GM12878 (cell line): ENCODE results near the gene KCNN3. TPM values are rescaled to one million over a fixed set of nuclear protein-coding genes. Genes with fewer than 3 reads are reported as not detected.

Experiments
- ATAC-seq: fragments of 200-7000 bp; cut with Tn5 transposase; 3 replicates; pipeline ENCODE4 v1.9.1; 2020; ENCODE audit warnings: mild to moderate bottlenecking, moderate library complexity
- BruUV-seq: library from RNA; stranded (reverse); fragments of 400-500 nt; replicated peaks from 2 replicates; lab custom pipeline; 2021; lab: Mats Ljungman, UMichigan
- CTCF ChIA-PET: fragments of 300-600 bp; sonication (Branson Sonifier 250); formaldehyde crosslinking; extraction: SDS; loops from one replicate; lab custom pipeline; 2021; ENCODE audit warnings: inconsistent platforms; lab: Yijun Ruan, JAX
- POLR2A ChIA-PET: fragments of 350-600 bp; formaldehyde crosslinking; extraction: SDS; loops from one replicate; lab custom pipeline; 2021; ENCODE audit warnings: inconsistent platforms; lab: Charles Lee
- RAD21 ChIA-PET: fragments of 300-600 bp; sonication (Branson Sonifier 250); formaldehyde crosslinking; loops from one replicate; lab custom pipeline; 2023; ENCODE audit warnings: antibody characterized with exemption; ENCODE audit not compliant: unreplicated experiment; lab: Charles Lee
- SMC1A ChIA-PET: fragments of 300-600 bp; sonication (Branson Sonifier 250); formaldehyde crosslinking; loops from one replicate; lab custom pipeline; 2023; ENCODE audit not compliant: unreplicated experiment, uncharacterized antibody; lab: Charles Lee
- DNase-seq: peaks from one replicate; pipeline ENCODE4 v3.0.0-alpha.2; 2011; ENCODE audit warnings: low read depth, low spot score
- FAIRE-seq: peaks from 3 replicates; lab custom pipeline; 2011; peaks lifted over from hg19 to GRCh38; lab: Jason Lieb, UNC
- H2AFZ ChIP-seq: 2 replicates; pipeline ENCODE4 v1.6.0; 2011; ENCODE audit warnings: low read depth, low read length, control low read depth; ENCODE audit not compliant: control insufficient read depth
- H3K27ac ChIP-seq: 2 replicates; pipeline ENCODE4 v1.5.1; 2011; ENCODE audit warnings: control low read depth; ENCODE audit not compliant: control insufficient read depth, insufficient read depth
- H3K27me3 ChIP-seq, 2 experiments: replicated peaks in 1 of 2; 2 replicates each; pipeline versions ENCODE4 v1.6.0 to v1.6.1; 2011; ENCODE audit warnings: low read length in 1 of 2; ENCODE audit not compliant: control insufficient read depth in 2 of 2, insufficient read depth in 2 of 2
- H3K36me3 ChIP-seq, 2 experiments: 2 replicates each; pipeline ENCODE4 v1.5.1; 2011; ENCODE audit warnings: low read length in 1 of 2; ENCODE audit not compliant: control insufficient read depth in 2 of 2, insufficient read depth in 2 of 2
- H3K4me1 ChIP-seq: 2 replicates; pipeline ENCODE4 v1.6.1; 2011; ENCODE audit warnings: mild to moderate bottlenecking, low read length, moderate library complexity, mixed read lengths; ENCODE audit not compliant: control insufficient read depth, insufficient read depth
- H3K4me2 ChIP-seq: 2 replicates; pipeline ENCODE4 v1.6.0; 2011; ENCODE audit warnings: control low read depth; ENCODE audit not compliant: control insufficient read depth, insufficient read depth
- H3K4me3 ChIP-seq: fragments of 200-600 bp; sonication (generic); 2 replicates; pipeline ENCODE4 v1.5.1; 2016
- H3K79me2 ChIP-seq: 2 replicates; pipeline ENCODE4 v1.6.0; 2011; ENCODE audit warnings: low read length; ENCODE audit not compliant: control insufficient read depth, insufficient read depth
- H3K9ac ChIP-seq: 2 replicates; pipeline ENCODE4 v1.8.0; 2011; ENCODE audit warnings: low read length, control low read depth, mixed read lengths; ENCODE audit not compliant: control insufficient read depth, insufficient read depth
- H3K9me3 ChIP-seq: replicated peaks from 3 replicates; pipeline ENCODE4 v1.5.1; 2011; ENCODE audit warnings: mild to moderate bottlenecking, low read length; ENCODE audit not compliant: control insufficient read depth, insufficient read depth
- H4K20me1 ChIP-seq: 2 replicates; pipeline ENCODE4 v1.6.0; 2011; ENCODE audit not compliant: control insufficient read depth, insufficient read depth
- ATF7 ChIP-seq: fragments of 450-650 bp; IDR thresholded peaks from 2 replicates; pipeline ENCODE4 v1.6.1; 2016; ENCODE audit warnings: low read depth, mild to moderate bottlenecking
- BRCA1 ChIP-seq: IDR thresholded peaks from 2 replicates; pipeline ENCODE4 v1.6.1; 2011; ENCODE audit warnings: low read depth, low read length, improper control_type of control experiment
- CHD4 ChIP-seq: fragments of 200-600 bp; sonication (generic); IDR thresholded peaks from 2 replicates; pipeline ENCODE4 v1.6.1; 2016; ENCODE audit warnings: mild to moderate bottlenecking
- CREM ChIP-seq: IDR thresholded peaks from 2 replicates; pipeline ENCODE4 v1.6.1; 2014; ENCODE audit warnings: antibody characterized with exemption, low read depth
- ETV6 ChIP-seq, 2 experiments: fragments of 450-650 bp in 1 of 2; IDR thresholded peaks in 1 of 2; conservative IDR thresholded peaks in 1 of 2; 2 replicates each; pipeline ENCODE4 v1.6.1; 2014; ENCODE audit warnings: antibody characterized with exemption in 1 of 2, borderline replicate concordance in 1 of 2, low read depth in 1 of 2, mild to moderate bottlenecking in 1 of 2, moderate library complexity in 1 of 2
- MTA3 ChIP-seq: IDR thresholded peaks from 2 replicates; pipeline ENCODE4 v1.6.1; 2012; ENCODE audit warnings: low read length, inconsistent platforms, borderline replicate concordance
- RCOR1 ChIP-seq: conservative IDR thresholded peaks from 2 replicates; pipeline ENCODE4 v1.6.1; 2012; ENCODE audit warnings: low read depth, low read length, improper control_type of control experiment
- RFX5 ChIP-seq: IDR thresholded peaks from 2 replicates; pipeline ENCODE4 v1.6.1; 2011; ENCODE audit warnings: low read depth, low read length, improper control_type of control experiment
- SMARCA5 ChIP-seq: fragments of 450-650 bp; IDR thresholded peaks from 2 replicates; pipeline ENCODE4 v1.6.1; 2017; ENCODE audit warnings: mild to moderate bottlenecking
- SPI1 ChIP-seq: IDR thresholded peaks from 2 replicates; pipeline ENCODE4 v1.6.1; 2011; ENCODE audit warnings: low read depth, mild to moderate bottlenecking, low read length, moderate library complexity, borderline replicate concordance; ENCODE audit not compliant: insufficient read depth
- SREBF2 ChIP-seq: IDR thresholded peaks from 2 replicates; pipeline ENCODE4 v1.6.1; 2012; ENCODE audit warnings: mild to moderate bottlenecking, low read length
- TAF1 ChIP-seq: IDR thresholded peaks from 2 replicates; pipeline ENCODE4 v1.6.1; 2011; ENCODE audit warnings: mild to moderate bottlenecking, low read depth, low read length, borderline replicate concordance
- ZBTB40 ChIP-seq: fragments of 450-650 bp; IDR thresholded peaks from 2 replicates; pipeline ENCODE4 v1.6.1; 2016; ENCODE audit warnings: mild to moderate bottlenecking, moderate library complexity, borderline replicate concordance
- ZNF217 ChIP-seq: fragments of 450-650 bp; IDR thresholded peaks from 2 replicates; pipeline ENCODE4 v1.6.1; 2017; ENCODE audit warnings: antibody characterized with exemption, mild to moderate bottlenecking
- ZNF384 ChIP-seq: IDR thresholded peaks from 2 replicates; pipeline ENCODE4 v1.6.1; 2012; ENCODE audit warnings: low read depth, mild to moderate bottlenecking, low read length, improper control_type of control experiment, borderline replicate concordance
- WGBS: methylation state at CpG from one replicate; pipeline ENCODE4 v1.1.6; 2016; ENCODE audit warnings: low lambda C conversion rate; ENCODE audit not compliant: insufficient replicate concordance, insufficient coverage; ENCODE audit errors: missing lambda C conversion rate; 5-methylcytosine and 5-hydroxymethylcytosine counted together
- in situ Hi-C: fragments of 300-500 bp; cut with MboI; formaldehyde crosslinking; loops from 9 replicates; pipeline ENCODE4 v1.14.3; 2018; ENCODE audit warnings: mixed read lengths
- intact Hi-C: fragments of 100-400 bp; cut with micrococcal nuclease; formaldehyde crosslinking; loops from one replicate; pipeline ENCODE4 v1.14.2; 2022; ENCODE audit not compliant: unreplicated experiment
- polyA plus RNA-seq, 11 experiments: library from polyadenylated mRNA; depleted of rRNA in 4 of 11; unstranded in 6 of 11; stranded (reverse) in 5 of 11; fragments of >200 nt; fragmentation: Nextera tagmentation in 4 of 11; fragmentation: Illumina TruSeq in 1 of 11; extraction: Ambion mirVana in 4 of 11; extraction: Trizol in 1 of 11; gene quantifications; 1 replicate in 1 of 11; 2 replicates in 10 of 11; pipeline versions ENCODE4 v1.2.1 to v1.2.3, GENCODE V29; 2011 to 2016; ENCODE audit warnings: inconsistent platforms in 2 of 11, missing spikeins in 2 of 11, low read depth in 1 of 11
- total RNA-seq, 4 experiments: library from RNA; depleted of rRNA in 3 of 4; stranded (reverse); fragments of >200 nt in 3 of 4; fragmentation: Illumina TruSeq in 1 of 4; extraction: Trizol in 1 of 4; gene quantifications; 2 replicates each; pipeline versions ENCODE4 v1.2.1 to v1.2.3, GENCODE V29; 2013 to 2021
- TF ChIP-seq, protein P1 (sequence below): fragments of 450-650 bp; IDR thresholded peaks from 2 replicates; pipeline ENCODE4 v1.6.1; 2018; ENCODE audit warnings: borderline replicate concordance, mild to moderate bottlenecking; ENCODE audit not compliant: partially characterized antibody

KCNN3 gene
- total and polyA plus RNA-seq, 10 of the 15 experiments (the other 5 are each of a cell fraction or from before 2014, with no cell fraction given): 3.5 to 26.4 (median 14.9) TPM

DNA sequence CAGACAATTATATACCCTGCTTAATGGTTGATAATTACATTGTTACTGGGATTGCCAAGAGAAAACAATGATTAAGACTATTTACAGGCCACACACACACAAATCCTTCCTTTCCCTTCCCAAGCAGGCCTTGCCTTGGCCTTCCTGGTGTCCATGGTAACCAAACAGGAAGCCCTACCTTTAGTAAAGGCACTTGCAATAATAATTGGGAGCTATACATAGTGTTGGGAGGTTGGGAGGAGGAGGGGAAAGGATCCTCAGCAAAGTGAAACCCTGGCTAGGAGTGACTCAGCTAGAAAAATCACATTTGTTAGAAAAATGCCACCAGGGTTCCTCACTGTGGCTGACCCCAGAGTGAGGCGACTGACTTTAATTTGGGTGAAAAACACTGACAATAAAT is 139.8 kb downstream of the KCNN3 start:
- no peak overlapping the region for H3K9ac ChIP-seq
- SMC1A ChIA-PET: interaction anchor here (0.9 to 1.5 kb wide), 5 partner anchors 9 to 36 kb away, joined by 3 to 5 read pairs (median 3); no protein-coding TSS in a partner anchor
- no peak for DNase-seq
- no peak overlapping the region for H3K27ac ChIP-seq
- CTCF ChIA-PET: interaction anchor here (1.6 to 1.9 kb wide), 2 partner anchors 10 to 18 kb away, joined by 6 to 8 read pairs; no protein-coding TSS in a partner anchor
- H3K4me2 ChIP-seq: no peak overlapping the region
- no TSS peak for BruUV-seq
- no peak overlapping the region for H3K4me3 ChIP-seq
- no peak overlapping the region for H2AFZ ChIP-seq
- H4K20me1 ChIP-seq: no peaks in the 10 kb centered on the region
- no peak for ATAC-seq
- intact Hi-C loops: no loop called here
- H3K27me3 ChIP-seq: no peaks in the 10 kb centered on the region
- TF ChIP-seq RCOR1: no peak
- TF ChIP-seq CHD4: no peak
- no peak for TF ChIP-seq BRCA1
- no peak for TF ChIP-seq ZBTB40
- no peak for TF ChIP-seq RFX5
- no peak for TF ChIP-seq ZNF217
- no peak for TF ChIP-seq CREM
- TF ChIP-seq ZNF384: no peak
- TF ChIP-seq SMARCA5: no peak
- TF ChIP-seq MTA3: no peak
- TF ChIP-seq ETV6 (conservative IDR thresholded peaks at IDR 0.05 in 1 of 2, IDR thresholded peaks at IDR 0.05 in 1 of 2; ENCODE audit: borderline replicate concordance in 1 of 2, low read depth in 1 of 2): no peak
- TF ChIP-seq SREBF2: no peak
- TF ChIP-seq, protein P1, sequence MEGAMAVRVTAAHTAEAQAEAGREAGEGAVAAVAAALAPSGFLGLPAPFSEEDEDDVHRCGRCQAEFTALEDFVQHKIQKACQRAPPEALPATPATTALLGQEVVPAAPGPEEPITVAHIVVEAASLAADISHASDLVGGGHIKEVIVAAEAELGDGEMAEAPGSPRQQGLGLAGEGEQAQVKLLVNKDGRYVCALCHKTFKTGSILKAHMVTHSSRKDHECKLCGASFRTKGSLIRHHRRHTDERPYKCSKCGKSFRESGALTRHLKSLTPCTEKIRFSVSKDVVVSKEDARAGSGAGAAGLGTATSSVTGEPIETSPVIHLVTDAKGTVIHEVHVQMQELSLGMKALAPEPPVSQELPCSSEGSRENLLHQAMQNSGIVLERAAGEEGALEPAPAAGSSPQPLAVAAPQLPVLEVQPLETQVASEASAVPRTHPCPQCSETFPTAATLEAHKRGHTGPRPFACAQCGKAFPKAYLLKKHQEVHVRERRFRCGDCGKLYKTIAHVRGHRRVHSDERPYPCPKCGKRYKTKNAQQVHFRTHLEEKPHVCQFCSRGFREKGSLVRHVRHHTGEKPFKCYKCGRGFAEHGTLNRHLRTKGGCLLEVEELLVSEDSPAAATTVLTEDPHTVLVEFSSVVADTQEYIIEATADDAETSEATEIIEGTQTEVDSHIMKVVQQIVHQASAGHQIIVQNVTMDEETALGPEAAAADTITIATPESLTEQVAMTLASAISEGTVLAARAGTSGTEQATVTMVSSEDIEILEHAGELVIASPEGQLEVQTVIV: no peak
- TF ChIP-seq ATF7: no peak
- TF ChIP-seq TAF1: no peak
- no peak for TF ChIP-seq SPI1
- peaks cover 13% of the 10 kb centered on the region for H3K4me1 ChIP-seq
- H3K79me2 ChIP-seq: no peaks in the 10 kb centered on the region
- WGBS: 33% methylated on average over 1 of the region's 1 CpG
- POLR2A ChIA-PET: interaction anchor here (0.9 kb wide), 1 partner anchor 17 kb away, joined by 6 read pairs; no protein-coding TSS in a partner anchor
- no peaks in the 10 kb centered on the region for H3K9me3 ChIP-seq
- FAIRE-seq: no peak
- in situ Hi-C loops: no loop called here
- RAD21 ChIA-PET: no interaction called here
- peaks cover 0 to 3% of the 10 kb centered on the region in 2 experiments; a peak in 2 of 4 replicates for H3K36me3 ChIP-seq
